Left ventricle myocardium inferior (tissue), 1 donor: ENCODE measurements around the gene PAX5. TPM values are rescaled to one million over a fixed set of nuclear protein-coding genes. Genes with fewer than 3 reads are reported as not detected.

Experiments
- DNase-seq: peaks from one replicate; pipeline ENCODE4 v3.0.0-alpha.2; 2020
- H3K27ac ChIP-seq: fragments of 200-600 bp; replicated peaks from 2 replicates; pipeline ENCODE4 v1.8.0; 2021
- H3K27me3 ChIP-seq: fragments of 200-600 bp; 2 replicates; pipeline ENCODE4 v1.8.0; 2021; ENCODE audit warnings: low read depth
- H3K36me3 ChIP-seq: fragments of 200-600 bp; 2 replicates; pipeline ENCODE4 v1.8.0; 2021
- H3K4me1 ChIP-seq: fragments of 200-600 bp; 2 replicates; pipeline ENCODE4 v1.8.0; 2021
- H3K4me3 ChIP-seq: fragments of 200-600 bp; 2 replicates; pipeline ENCODE4 v1.8.0; 2021; ENCODE audit warnings: mild to moderate bottlenecking, moderate library complexity
- H3K9me3 ChIP-seq: fragments of 200-600 bp; replicated peaks from 2 replicates; pipeline ENCODE4 v1.8.0; 2021
- intact Hi-C: fragments of 100-400 bp; cut with micrococcal nuclease; formaldehyde crosslinking; loops from one replicate; pipeline ENCODE4 v1.11.0; 2022
- total RNA-seq: library from RNA; stranded (reverse); fragmentation: NEBNext Ultra II Directional; extraction: Animal tissue kit (Norgen Biotek cat#: 25700); gene quantifications from one replicate; pipeline ENCODE4 v1.2.1, GENCODE V29; 2021
- TF ChIP-seq, protein P1 (sequence below): fragments of 200-600 bp; IDR thresholded peaks from 2 replicates; pipeline ENCODE4 v1.8.0; 2021; ENCODE audit warnings: antibody characterized with exemption, mild to moderate bottlenecking, borderline replicate concordance
- donor health status: DM: no; HTN: yes; CAD: no; lungs with severe emphysema.

PAX5 gene
- total RNA-seq, 1 donor from 2014 or later: not detected

DNA sequence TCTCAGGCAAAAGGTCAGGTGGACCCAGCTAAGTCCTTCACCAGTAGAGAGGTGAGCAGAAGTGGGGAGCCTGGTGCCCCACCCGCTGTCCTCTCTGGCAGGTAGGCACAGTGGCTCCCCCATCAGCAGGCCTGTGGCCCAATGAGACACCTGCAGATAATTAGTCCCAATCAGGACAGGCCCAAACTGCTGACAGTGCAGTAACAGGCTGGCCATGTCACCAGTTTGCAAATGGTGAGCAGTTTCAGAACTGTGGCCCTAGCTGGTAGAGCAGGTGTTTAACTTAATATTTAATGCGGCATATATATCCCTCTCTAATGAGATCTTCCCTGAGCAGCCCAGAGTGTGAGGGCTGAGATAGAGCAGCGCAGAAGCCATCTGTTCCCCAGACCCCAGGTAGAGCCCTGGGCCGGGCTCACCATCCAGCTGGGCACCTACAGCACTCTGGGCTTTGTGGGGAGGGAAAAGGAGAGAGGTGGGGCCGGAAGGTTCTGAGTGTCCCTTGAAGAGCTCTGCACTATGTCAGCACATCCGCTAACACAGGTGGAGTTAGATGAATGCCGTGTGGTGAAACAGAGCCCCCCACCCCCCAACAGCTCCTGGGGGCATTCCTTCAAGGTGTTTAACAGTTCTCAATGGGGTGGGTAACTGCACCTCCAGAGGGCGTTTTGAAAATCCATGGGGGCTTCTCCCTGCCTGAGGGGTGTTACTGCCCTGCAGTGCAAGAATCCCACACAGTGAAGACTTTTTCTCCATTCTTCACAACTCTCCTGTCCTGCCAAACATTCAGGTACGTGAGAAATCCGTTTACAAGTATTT, 120.5 kb downstream of the PAX5 start:
- H3K27me3 ChIP-seq: peaks cover 70% of the 10 kb centered on the region
- no peaks in the 10 kb centered on the region for H3K36me3 ChIP-seq
- DNase-seq: no peak

DNA sequence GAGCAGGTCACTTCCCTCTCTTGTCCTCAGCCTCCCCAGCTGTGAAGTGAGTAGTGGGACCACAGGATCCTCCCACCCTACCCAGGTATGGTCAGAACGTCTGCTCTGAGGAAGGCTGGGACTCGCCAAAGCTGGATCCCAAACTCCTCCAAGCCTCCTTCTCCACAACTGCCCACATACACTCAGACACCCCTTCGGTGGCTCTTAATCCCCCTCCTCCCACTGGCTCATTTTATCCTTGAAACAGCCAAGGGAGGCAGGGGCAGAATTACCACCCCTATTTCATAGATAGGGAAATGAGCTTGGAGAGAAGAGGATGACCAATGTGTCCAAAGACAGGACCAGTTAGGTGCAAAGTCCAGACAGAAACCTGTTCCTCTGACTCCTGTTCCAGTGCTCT, 121.4 kb downstream of the PAX5 start:
- intact Hi-C loops: no loop called here
- DNase-seq: no peak
- Histone ChIP-seq H3K4me3 (no peak overlapping the region), H3K4me1 (no peaks in the 10 kb centered on the region), H3K27me3 (peaks cover 72% of the 10 kb centered on the region), H3K9me3 (peaks cover 14% of the 10 kb centered on the region), H3K27ac (no peak overlapping the region), H3K36me3 (no peaks in the 10 kb centered on the region)
- TF ChIP-seq, protein P1, sequence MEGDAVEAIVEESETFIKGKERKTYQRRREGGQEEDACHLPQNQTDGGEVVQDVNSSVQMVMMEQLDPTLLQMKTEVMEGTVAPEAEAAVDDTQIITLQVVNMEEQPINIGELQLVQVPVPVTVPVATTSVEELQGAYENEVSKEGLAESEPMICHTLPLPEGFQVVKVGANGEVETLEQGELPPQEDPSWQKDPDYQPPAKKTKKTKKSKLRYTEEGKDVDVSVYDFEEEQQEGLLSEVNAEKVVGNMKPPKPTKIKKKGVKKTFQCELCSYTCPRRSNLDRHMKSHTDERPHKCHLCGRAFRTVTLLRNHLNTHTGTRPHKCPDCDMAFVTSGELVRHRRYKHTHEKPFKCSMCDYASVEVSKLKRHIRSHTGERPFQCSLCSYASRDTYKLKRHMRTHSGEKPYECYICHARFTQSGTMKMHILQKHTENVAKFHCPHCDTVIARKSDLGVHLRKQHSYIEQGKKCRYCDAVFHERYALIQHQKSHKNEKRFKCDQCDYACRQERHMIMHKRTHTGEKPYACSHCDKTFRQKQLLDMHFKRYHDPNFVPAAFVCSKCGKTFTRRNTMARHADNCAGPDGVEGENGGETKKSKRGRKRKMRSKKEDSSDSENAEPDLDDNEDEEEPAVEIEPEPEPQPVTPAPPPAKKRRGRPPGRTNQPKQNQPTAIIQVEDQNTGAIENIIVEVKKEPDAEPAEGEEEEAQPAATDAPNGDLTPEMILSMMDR: no peak

More for the DNA sequence above, 120.5 kb downstream of the PAX5 start:
- Histone ChIP-seq H3K9me3 (peaks cover 14% of the 10 kb centered on the region), H3K4me3 (no peak overlapping the region), H3K4me1 (no peaks in the 10 kb centered on the region), H3K27ac (no peak overlapping the region)
- TF ChIP-seq, protein P1: no peak
- intact Hi-C loops: no loop called here

DNA sequence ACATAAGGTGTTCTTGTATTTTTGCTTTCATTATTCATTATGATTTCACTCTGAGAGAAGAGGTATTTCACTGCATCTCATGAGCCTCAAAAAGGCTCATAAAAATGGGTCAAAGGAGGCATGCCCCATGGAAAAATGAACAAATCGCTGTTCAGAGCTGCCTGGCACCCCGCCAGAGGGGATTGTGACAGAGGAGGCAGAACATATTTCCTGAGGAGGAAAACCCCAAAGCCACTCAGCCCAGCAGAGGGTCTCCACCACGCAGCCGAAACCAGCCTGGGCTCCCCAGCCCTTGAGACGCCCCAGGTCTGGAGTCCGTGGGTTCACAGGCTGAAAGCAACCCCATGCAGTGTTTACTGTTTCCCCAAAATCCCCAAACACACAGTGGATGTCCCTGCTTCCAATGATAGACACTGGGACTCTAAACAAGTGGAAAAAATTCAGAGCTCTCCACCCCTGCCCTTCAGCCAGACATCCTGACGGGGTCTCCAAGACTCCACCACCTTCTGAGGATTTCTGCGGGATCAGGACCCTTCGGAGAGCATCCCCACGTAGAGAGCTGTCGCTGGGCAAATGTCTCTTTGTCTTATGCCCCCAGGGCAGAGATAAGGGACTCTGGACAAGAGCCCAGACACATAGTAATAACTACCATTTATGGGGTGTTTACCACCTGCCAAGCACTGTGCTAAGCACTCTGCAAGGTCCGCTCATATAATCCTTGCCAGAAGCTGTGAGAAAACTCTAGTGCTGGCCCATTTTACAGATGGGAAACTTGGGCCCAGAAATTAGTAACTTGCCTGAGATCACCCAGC, 122.3 kb downstream of the PAX5 start:
- Histone ChIP-seq H3K9me3 (peaks cover 14% of the 10 kb centered on the region), H3K4me1 (no peaks in the 10 kb centered on the region), H3K36me3 (no peaks in the 10 kb centered on the region), H3K27ac (no peak overlapping the region), H3K4me3 (no peak overlapping the region), H3K27me3 (peaks cover 80% of the 10 kb centered on the region)
- DNase-seq: no peak
- TF ChIP-seq, protein P1: no peak
- intact Hi-C loops: no loop called here

DNA sequence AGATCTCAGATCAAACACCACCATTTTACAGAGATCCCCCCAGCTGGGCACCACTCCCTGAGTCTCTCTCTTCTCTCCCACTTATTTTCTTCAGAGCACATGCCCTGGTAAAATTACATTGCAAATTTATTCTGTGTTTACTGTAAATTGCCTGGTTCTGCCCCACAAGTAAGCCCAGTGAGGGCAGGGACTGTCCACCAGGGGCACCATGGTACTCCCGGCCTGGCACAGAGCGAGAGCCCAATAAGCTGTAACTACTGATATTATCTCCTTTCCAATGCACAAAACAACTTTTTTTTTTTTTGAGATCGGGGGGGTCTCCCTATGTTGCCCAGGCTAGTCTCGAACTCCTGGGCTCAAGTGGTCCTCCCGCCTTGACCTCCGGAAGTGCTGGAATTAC, 123.0 kb downstream of the PAX5 start:
- intact Hi-C loops: no loop called here
- no peaks in the 10 kb centered on the region for H3K36me3 ChIP-seq
- no peak for DNase-seq
- TF ChIP-seq, protein P1: no peak
- H3K27ac ChIP-seq: no peak overlapping the region
- no peak overlapping the region for H3K4me3 ChIP-seq
- peaks cover 7% of the 10 kb centered on the region for H3K9me3 ChIP-seq
- peaks cover 87% of the 10 kb centered on the region for H3K27me3 ChIP-seq
- H3K4me1 ChIP-seq: no peaks in the 10 kb centered on the region

DNA sequence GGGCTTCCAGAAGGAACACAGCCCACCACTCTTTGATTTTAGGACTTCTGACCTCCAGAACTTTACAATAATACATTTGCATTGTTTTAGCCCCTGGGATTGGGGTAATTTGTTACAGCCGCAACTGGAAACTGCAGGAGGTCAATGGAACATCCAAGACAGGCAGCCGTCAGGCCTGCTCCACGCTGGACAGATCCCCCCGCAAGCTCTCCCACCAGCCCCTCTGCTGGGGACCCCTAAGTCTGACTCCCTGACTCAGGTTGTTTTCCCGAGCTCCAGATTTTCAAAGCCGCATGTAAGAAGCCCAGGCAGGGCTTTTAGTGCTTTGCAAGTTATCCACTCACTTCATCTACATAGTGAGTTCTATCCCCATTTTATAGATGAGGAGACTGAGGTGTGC, 127.6 kb downstream of the PAX5 start:
- intact Hi-C loops: no loop called here

More for the DNA sequence above, 127.6 kb downstream of the PAX5 start:
- Histone ChIP-seq H3K27ac (no peak overlapping the region), H3K4me3 (no peak overlapping the region), H3K36me3 (no peaks in the 10 kb centered on the region), H3K4me1 (no peaks in the 10 kb centered on the region), H3K27me3 (peaks cover 72% of the 10 kb centered on the region), H3K9me3 (no peaks in the 10 kb centered on the region)
- no peak for DNase-seq
- TF ChIP-seq, protein P1: no peak
